Keratinocyte (primary cell): ENCODE measurements around the gene VAMP1. TPM values are rescaled to one million over a fixed set of nuclear protein-coding genes. Genes with fewer than 3 reads are reported as not detected.

Source experiments
- DNase-seq: peaks from one replicate; pipeline ENCODE4 v3.0.0-alpha.2; 2011; ENCODE audit warnings: low read depth, missing footprints, low spot score
- FAIRE-seq: peaks from 2 replicates; lab custom pipeline; 2011; peaks lifted over from hg19 to GRCh38; lab: Jason Lieb, UNC
- H2AFZ ChIP-seq: 2 replicates; pipeline ENCODE4 v1.6.0; 2012; ENCODE audit warnings: low read length, control low read depth, inconsistent platforms; ENCODE audit not compliant: control insufficient read depth
- H3K27ac ChIP-seq: 2 replicates; pipeline ENCODE4 v1.5.1; 2011; ENCODE audit warnings: low read length; ENCODE audit not compliant: control insufficient read depth, insufficient read depth
- H3K27me3 ChIP-seq: 3 replicates; pipeline ENCODE4 v1.6.0; 2011; ENCODE audit warnings: low read length; ENCODE audit not compliant: control insufficient read depth, insufficient read depth; ENCODE audit errors: extremely low read depth
- H3K36me3 ChIP-seq, 2 experiments: 2 replicates in 1 of 2; 3 replicates in 1 of 2; pipeline ENCODE4 v1.5.1; 2011; ENCODE audit warnings: low read length in 2 of 2, mild to moderate bottlenecking in 1 of 2; ENCODE audit not compliant: control insufficient read depth in 2 of 2, insufficient read depth in 2 of 2; ENCODE audit errors: extremely low read depth in 1 of 2
- H3K4me1 ChIP-seq: 3 replicates; pipeline ENCODE4 v1.5.1; 2011; ENCODE audit warnings: low read length; ENCODE audit not compliant: control insufficient read depth, insufficient read depth; ENCODE audit errors: extremely low read depth
- H3K4me2 ChIP-seq: 3 replicates; pipeline ENCODE4 v1.6.0; 2011; ENCODE audit warnings: low read depth, low read length; ENCODE audit not compliant: control insufficient read depth, insufficient read depth; ENCODE audit errors: extremely low read depth
- H3K4me3 ChIP-seq, 3 experiments: fragments of 200-600 bp in 1 of 3; sonication (generic) in 1 of 3; 2 replicates in 2 of 3; 3 replicates in 1 of 3; pipeline ENCODE4 v1.5.1; 2011 to 2016; ENCODE audit warnings: low read length in 3 of 3, mild to moderate bottlenecking in 3 of 3, control low read depth in 2 of 3, inconsistent platforms in 1 of 3, low read depth in 1 of 3, mixed read lengths in 1 of 3, mixed run types in 1 of 3, moderate library complexity in 1 of 3; ENCODE audit not compliant: control insufficient read depth in 2 of 3, insufficient read depth in 2 of 3; ENCODE audit errors: extremely low read depth in 1 of 3
- H3K79me2 ChIP-seq: 2 replicates; pipeline ENCODE4 v1.6.0; 2012; ENCODE audit warnings: low read length; ENCODE audit not compliant: control insufficient read depth, insufficient read depth
- H3K9ac ChIP-seq: 3 replicates; pipeline ENCODE4 v1.6.0; 2011; ENCODE audit warnings: low read length; ENCODE audit not compliant: control insufficient read depth, insufficient read depth; ENCODE audit errors: extremely low read depth
- H3K9me1 ChIP-seq: 3 replicates; pipeline ENCODE4 v1.6.0; 2011; ENCODE audit warnings: low read length; ENCODE audit not compliant: control insufficient read depth, insufficient read depth; ENCODE audit errors: extremely low read depth
- H3K9me3 ChIP-seq: 2 replicates; pipeline ENCODE4 v1.5.1; 2012; ENCODE audit warnings: low read depth, low read length; ENCODE audit not compliant: control insufficient read depth
- H4K20me1 ChIP-seq: 3 replicates; pipeline ENCODE4 v1.6.0; 2011; ENCODE audit warnings: low read length; ENCODE audit not compliant: control insufficient read depth, insufficient read depth; ENCODE audit errors: extremely low read depth
- CTCF ChIP-seq, 3 experiments: IDR thresholded peaks in 1 of 3; conservative IDR thresholded peaks in 1 of 3; optimal IDR thresholded peaks in 1 of 3; 2 replicates in 2 of 3; 3 replicates in 1 of 3; pipeline versions ENCODE3 to v1.5.1; 2011; ENCODE audit warnings: low read length in 3 of 3, mild to moderate bottlenecking in 3 of 3, moderate library complexity in 2 of 3, control low read depth in 1 of 3, inconsistent platforms in 1 of 3; ENCODE audit not compliant: insufficient read depth in 2 of 3; ENCODE audit errors: extremely low read depth in 1 of 3
- EZH2 ChIP-seq: IDR thresholded peaks from one replicate; pipeline ENCODE4 v1.6.1; 2012; ENCODE audit warnings: inconsistent platforms, mild to moderate bottlenecking, low read length, moderate library complexity
- dilution Hi-C: fragments of 300-500 bp; cut with MboI; formaldehyde crosslinking; loops from one replicate; pipeline ENCODE4 v1.7.0; 2020; ENCODE audit warnings: low sequenced_read_pairs; ENCODE audit not compliant: extremely low pct_ligation_motif_present
- polyA plus RNA-seq, 5 experiments: library from polyadenylated mRNA; depleted of rRNA in 3 of 5; stranded (reverse) in 3 of 5; stranded (forward) in 1 of 5; unstranded in 1 of 5; fragments of >200 nt; gene quantifications; 1 replicate in 1 of 5; 2 replicates in 3 of 5; 3 replicates in 1 of 5; pipeline versions ENCODE4 v1.2.1 to v1.2.3, GENCODE V29; 2011 to 2012; ENCODE audit warnings: missing spikeins in 2 of 5, low read depth in 1 of 5, low replicate concordance in 1 of 5

VAMP1 gene
- polyA plus RNA-seq, 1 donor (not counting 4 experiments of a cell fraction or from before 2014, with no cell fraction given) = 6.7 TPM

- H3K4me1 ChIP-seq = no peaks in the 10 kb centered on the region
- H3K27me3 ChIP-seq = no peaks in the 10 kb centered on the region
- H4K20me1 ChIP-seq = no peaks in the 10 kb centered on the region
- dilution Hi-C loops = no loop called here
- no peaks in the 10 kb centered on the region for H3K9me3 ChIP-seq
- no peaks in the 10 kb centered on the region for H3K79me2 ChIP-seq
- H2AFZ ChIP-seq = no peak overlapping the region
- FAIRE-seq (no peak), DNase-seq (no peak)
- no peak overlapping the region for H3K4me3 ChIP-seq
- H3K36me3 ChIP-seq = no peaks in the 10 kb centered on the region
- H3K4me2 ChIP-seq = no peak overlapping the region
- H3K9me1 ChIP-seq = no peaks in the 10 kb centered on the region
- no peak for TF ChIP-seq EZH2
- TF ChIP-seq CTCF (optimal IDR thresholded peaks at IDR 0.05 in 1 of 3, IDR thresholded peaks at IDR 0.05 in 1 of 3, conservative IDR thresholded peaks at IDR 0.05 in 1 of 3; ENCODE audit: extremely low read depth in 1 of 3, insufficient read depth in 2 of 3, low read length in 3 of 3) = no peak
- H3K27ac ChIP-seq = no peak overlapping the region
- no peak overlapping the region for H3K9ac ChIP-seq
Measured at GRCh38 chr12:6424866-6425265, 45.6 kb downstream of the VAMP1 start.

- TF ChIP-seq EZH2 (no peak), CTCF (optimal IDR thresholded peaks at IDR 0.05 in 1 of 3, IDR thresholded peaks at IDR 0.05 in 1 of 3, conservative IDR thresholded peaks at IDR 0.05 in 1 of 3; ENCODE audit: extremely low read depth in 1 of 3, insufficient read depth in 2 of 3, low read length in 3 of 3) (no peak)
- H3K4me2 ChIP-seq = no peak overlapping the region
- DNase-seq (no peak), FAIRE-seq (no peak)
- no peaks in the 10 kb centered on the region for H3K79me2 ChIP-seq
- H3K9me1 ChIP-seq = no peaks in the 10 kb centered on the region
- no peaks in the 10 kb centered on the region for H3K36me3 ChIP-seq
- dilution Hi-C loops = no loop called here
- no peaks in the 10 kb centered on the region for H3K9me3 ChIP-seq
- H3K27me3 ChIP-seq = no peaks in the 10 kb centered on the region
- H2AFZ ChIP-seq = no peak overlapping the region
- H3K4me1 ChIP-seq = no peaks in the 10 kb centered on the region
- H4K20me1 ChIP-seq = no peaks in the 10 kb centered on the region
- H3K4me3 ChIP-seq = no peak overlapping the region
- H3K27ac ChIP-seq = no peak overlapping the region
- H3K9ac ChIP-seq = no peak overlapping the region
Measured at GRCh38 chr12:6424008-6424347, 46.5 kb downstream of the VAMP1 start.
